ENCODE results near the gene STH.
"Not testable (repeated sequence)": the region's sequence is repeated elsewhere in the genome, so short reads cannot be mapped to it uniquely, and the experiment has no call there.

Gene STH, protein sequence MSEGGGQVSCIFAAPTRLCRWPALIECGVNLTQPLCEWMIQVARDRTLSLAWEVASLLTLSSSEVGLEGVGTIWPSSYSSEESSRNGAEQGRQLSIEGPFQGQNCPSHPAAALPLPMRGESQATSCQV

GRCh38 chr17:45998987-45999899, at the start of gene STH:
Gene STH (plus strand): TSS chr17:45999250. CDS start chr17:45999280, 30 bp downstream.
- H3K27me3 Mint-ChIP-seq: no peaks in the 10 kb centered on the region
- ATAC-seq: no peak
- no peaks in the 10 kb centered on the region for H3K9me3 Mint-ChIP-seq
- no peak within 1 kb of the TSS for H3K4me3 Mint-ChIP-seq
- H3K4me1 Mint-ChIP-seq: peaks cover 12% of the 10 kb centered on the region
- H3K36me3 Mint-ChIP-seq: no peaks in the 10 kb centered on the region
- H3K27ac Mint-ChIP-seq: peak within 1 kb of the TSS; percentile 26

DNA sequence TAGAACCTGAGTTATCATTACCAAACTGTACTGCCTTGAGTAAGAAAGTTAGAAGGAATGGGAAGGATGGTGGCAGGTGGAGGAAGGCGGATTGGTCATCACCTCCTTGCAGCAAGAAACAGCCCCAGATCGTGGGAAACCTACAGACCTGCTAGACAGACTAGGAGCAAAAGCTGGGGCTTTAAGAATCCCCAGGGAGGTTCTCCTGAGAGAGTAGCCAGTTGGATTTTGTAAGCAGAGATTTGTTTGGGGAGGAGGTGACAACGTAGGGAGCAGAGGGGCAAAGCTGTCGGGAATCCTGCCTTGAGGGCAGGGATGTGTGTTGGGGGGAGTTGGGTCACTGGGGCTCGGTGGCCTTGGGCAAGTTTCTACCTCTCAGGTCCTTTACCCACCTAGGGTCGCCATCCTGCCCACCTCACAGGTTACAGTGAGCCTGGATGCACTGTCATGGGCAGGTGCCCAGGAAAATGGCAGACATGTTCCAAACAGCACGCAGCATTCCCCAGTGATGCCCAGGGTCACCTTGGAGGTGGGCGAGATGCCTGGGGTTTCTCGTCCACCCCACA, 49.2 kb upstream of the STH start:
- H3K4me3 Mint-ChIP-seq: no peak overlapping the region

DNA sequence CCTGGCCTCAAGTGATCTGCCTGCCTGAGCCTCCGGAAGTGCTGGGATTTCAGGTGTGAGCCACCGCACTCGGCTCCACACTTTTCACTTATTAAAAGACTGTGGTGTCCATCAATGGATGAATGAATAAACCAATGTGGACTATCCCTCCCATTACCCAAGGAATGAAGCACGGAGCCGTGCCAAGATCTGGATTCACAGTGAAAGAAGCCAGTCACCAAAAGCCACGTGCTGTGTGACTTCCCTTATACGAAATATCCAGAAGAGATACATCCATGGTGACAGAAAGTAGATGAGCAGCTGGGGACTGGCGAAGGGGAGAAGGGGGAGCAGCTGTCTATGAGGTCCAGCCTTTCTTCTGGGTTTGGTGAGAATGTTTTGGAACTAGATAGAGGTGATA, 48.2 kb upstream of the STH start:
- no peak overlapping the region for H3K27ac Mint-ChIP-seq
- no peaks in the 10 kb centered on the region for H3K36me3 Mint-ChIP-seq
- no peak overlapping the region for H3K4me3 Mint-ChIP-seq
- no peak for ATAC-seq
- peaks cover 12% of the 10 kb centered on the region for H3K4me1 Mint-ChIP-seq
- no peaks in the 10 kb centered on the region for H3K9me3 Mint-ChIP-seq
- peaks cover 74% of the 10 kb centered on the region for H3K27me3 Mint-ChIP-seq

More for the DNA sequence above, 49.2 kb upstream of the STH start:
- Mint-ChIP-seq H3K27me3 (peaks cover 77% of the 10 kb centered on the region), H3K4me1 (peaks cover 12% of the 10 kb centered on the region), H3K36me3 (no peaks in the 10 kb centered on the region), H3K27ac (peak overlapping the region; percentile 76), H3K9me3 (no peaks in the 10 kb centered on the region)
- ATAC-seq: no peak

GRCh38 chr17:45951403-45951802, 47.6 kb upstream of the STH start:
- Mint-ChIP-seq H3K27me3 (peaks cover 74% of the 10 kb centered on the region), H3K27ac (no peak overlapping the region), H3K36me3 (no peaks in the 10 kb centered on the region), H3K9me3 (no peaks in the 10 kb centered on the region), H3K4me1 (peaks cover 12% of the 10 kb centered on the region), H3K4me3 (no peak overlapping the region)
- ATAC-seq: no peak

GRCh38 chr17:45951941-45952340, 47.1 kb upstream of the STH start:
- Mint-ChIP-seq H3K4me3 (no peak overlapping the region), H3K36me3 (no peaks in the 10 kb centered on the region), H3K9me3 (no peaks in the 10 kb centered on the region), H3K4me1 (peaks cover 12% of the 10 kb centered on the region), H3K27ac (no peak overlapping the region), H3K27me3 (peaks cover 69% of the 10 kb centered on the region)
- no peak for ATAC-seq

DNA sequence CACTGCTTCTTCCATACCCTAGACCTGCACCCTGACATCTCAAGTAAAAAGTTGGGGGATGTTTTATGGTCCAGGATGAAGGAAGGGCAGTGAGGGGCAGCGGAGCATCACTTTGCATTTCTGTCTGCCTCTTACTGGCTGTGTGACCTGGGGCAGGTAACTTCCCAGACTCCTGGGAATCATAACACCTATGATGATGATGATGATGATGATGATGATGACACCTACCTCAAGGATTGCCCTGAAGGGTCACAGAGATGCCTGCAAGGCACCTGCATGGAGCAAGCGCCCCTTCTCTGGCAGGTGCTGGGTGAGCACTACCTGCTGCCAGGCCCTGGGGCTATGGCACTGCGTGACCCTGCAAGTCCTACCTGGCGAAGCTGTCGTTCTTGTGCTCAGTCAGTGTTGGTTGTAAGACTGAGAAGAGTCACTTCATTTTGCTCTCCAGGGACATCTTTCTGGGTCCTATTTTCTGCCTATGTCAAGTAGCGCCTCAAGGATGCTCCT, 46.2 kb upstream of the STH start:
- Mint-ChIP-seq H3K4me3 (no peak overlapping the region), H3K27me3 (peaks cover 62% of the 10 kb centered on the region), H3K4me1 (peaks cover 12% of the 10 kb centered on the region), H3K9me3 (no peaks in the 10 kb centered on the region), H3K36me3 (no peaks in the 10 kb centered on the region), H3K27ac (no peak overlapping the region)
- no peak for ATAC-seq

- Mint-ChIP-seq H3K9me3 (no peaks in the 10 kb centered on the region), H3K36me3 (no peaks in the 10 kb centered on the region), H3K4me3 (no peak overlapping the region), H3K27me3 (peaks cover 62% of the 10 kb centered on the region), H3K4me1 (peaks cover 12% of the 10 kb centered on the region), H3K27ac (no peak overlapping the region)
- ATAC-seq: no peak
These were observed 45.5 kb upstream of the STH start for GRCh38 chr17:45953561-45953960.

GRCh38 chr17:45954914-45955313, 44.1 kb upstream of the STH start:
- ATAC-seq: no peak
- Mint-ChIP-seq H3K4me1 (no peaks in the 10 kb centered on the region), H3K27ac (no peak overlapping the region)

GRCh38 chr17:45955326-45955725, 43.7 kb upstream of the STH start:
- no peaks in the 10 kb centered on the region for H3K4me1 Mint-ChIP-seq
- H3K27ac Mint-ChIP-seq: no peak overlapping the region
- peaks cover 51% of the 10 kb centered on the region for H3K27me3 Mint-ChIP-seq
- no peaks in the 10 kb centered on the region for H3K36me3 Mint-ChIP-seq
- no peaks in the 10 kb centered on the region for H3K9me3 Mint-ChIP-seq
- H3K4me3 Mint-ChIP-seq: no peak overlapping the region
- ATAC-seq: peak; percentile 20

More at GRCh38 chr17:45954914-45955313, 44.1 kb upstream of the STH start:
- peaks cover 55% of the 10 kb centered on the region for H3K27me3 Mint-ChIP-seq
- H3K4me3 Mint-ChIP-seq: no peak overlapping the region
- no peaks in the 10 kb centered on the region for H3K36me3 Mint-ChIP-seq
- no peaks in the 10 kb centered on the region for H3K9me3 Mint-ChIP-seq

DNA sequence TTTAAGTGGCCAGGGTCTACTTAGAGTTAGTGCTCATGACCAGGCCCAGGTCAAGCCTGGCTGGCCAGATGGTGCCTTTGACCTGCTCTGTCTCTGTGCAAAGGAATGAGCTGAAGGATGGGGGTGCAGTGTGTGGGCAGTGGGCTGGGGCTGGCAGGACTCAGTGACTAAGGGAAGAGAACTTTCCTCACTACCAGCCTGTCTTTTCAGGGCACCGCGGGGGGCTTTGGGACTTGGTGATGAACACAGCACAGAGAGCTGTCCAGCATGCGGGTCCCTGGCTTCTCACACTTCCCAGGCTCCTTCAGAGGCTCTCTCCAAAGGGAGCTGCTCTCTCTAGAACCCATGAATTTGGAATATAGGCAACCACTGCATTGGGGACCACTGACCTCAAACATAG, 43.0 kb upstream of the STH start:
- Mint-ChIP-seq H3K4me1 (no peaks in the 10 kb centered on the region), H3K9me3 (no peaks in the 10 kb centered on the region), H3K4me3 (no peak overlapping the region), H3K27me3 (peaks cover 43% of the 10 kb centered on the region), H3K27ac (no peak overlapping the region), H3K36me3 (no peaks in the 10 kb centered on the region)
- ATAC-seq: no peak

DNA sequence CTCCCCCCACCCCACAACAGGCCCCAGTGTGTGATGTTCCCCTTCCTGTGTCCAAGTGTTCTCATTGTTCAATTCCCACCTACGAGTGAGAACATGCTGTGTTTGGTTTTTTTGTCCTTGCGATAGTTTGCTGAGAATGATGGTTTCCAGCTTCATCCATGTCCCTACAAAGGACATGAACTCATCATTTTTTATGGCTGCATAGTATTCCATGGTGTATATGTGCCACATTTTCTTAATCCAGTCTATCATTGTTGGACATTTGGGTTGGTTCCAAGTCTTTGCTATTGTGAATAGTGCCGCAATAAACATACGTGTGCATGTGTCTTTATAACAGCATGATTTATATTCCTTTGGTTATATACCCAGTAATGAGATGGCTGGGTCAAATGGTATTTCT, 42.3 kb upstream of the STH start:
- not testable (repeated sequence) for H3K4me3 Mint-ChIP-seq, H3K9me3 Mint-ChIP-seq, H3K4me1 Mint-ChIP-seq, H3K36me3 Mint-ChIP-seq, ATAC-seq, H3K27ac Mint-ChIP-seq
- peaks cover 36% of the 10 kb centered on the region for H3K27me3 Mint-ChIP-seq

DNA sequence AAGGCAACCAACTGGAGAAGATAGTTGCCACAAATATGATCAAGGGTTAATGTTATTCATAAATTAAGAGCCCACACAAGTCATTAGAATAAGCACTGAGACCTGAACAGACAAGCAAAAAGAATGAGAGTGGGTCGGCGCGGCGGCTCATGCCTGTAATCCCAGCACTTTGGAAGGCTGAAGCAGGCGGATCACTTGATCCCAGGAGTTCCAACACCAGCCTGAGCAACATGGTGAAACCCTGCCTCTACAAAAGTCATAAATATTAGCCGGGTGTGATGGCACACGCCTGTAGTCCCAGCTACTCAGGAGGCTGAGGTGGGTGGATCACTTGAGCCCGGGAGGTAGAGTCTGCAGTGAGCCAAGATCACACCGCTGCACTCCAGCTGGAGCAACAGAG, 40.7 kb upstream of the STH start:
- Mint-ChIP-seq H3K27me3 (peaks cover 23% of the 10 kb centered on the region), H3K27ac (no peak overlapping the region), H3K36me3 (no peaks in the 10 kb centered on the region), H3K4me3 (no peak overlapping the region), H3K9me3 (no peaks in the 10 kb centered on the region), H3K4me1 (no peaks in the 10 kb centered on the region)
- ATAC-seq: no peak

DNA sequence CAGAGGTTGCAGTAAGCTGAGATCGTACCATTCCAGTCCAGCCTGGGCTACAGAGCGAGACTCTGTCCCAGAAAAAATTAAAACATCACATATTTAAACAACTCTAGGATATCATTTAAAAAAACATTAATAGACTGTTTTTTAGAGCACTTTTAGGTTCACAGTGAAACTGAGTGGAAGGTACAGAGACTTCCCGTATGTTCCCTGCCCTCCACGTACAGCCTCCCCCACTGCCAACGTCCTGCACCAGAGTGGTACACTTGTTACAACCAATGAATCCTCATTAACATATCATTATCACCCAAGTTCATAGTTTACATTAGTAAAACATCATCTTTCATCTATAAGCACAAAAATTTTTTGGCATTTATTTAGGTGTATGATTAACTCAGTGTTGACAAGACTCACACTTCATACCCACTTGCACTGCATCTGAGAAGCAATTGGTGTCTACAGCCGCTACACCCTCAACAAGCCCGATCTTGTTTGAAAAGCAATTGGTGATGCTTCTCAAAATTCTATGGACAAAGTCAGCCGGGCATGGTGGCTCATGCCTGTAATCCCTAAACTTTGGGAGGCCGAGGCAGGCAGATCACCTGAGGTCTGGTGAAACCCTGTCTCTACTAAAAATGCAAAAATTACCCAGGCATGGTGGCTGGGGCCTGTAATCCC, 39.9 kb upstream of the STH start:
- no peak for ATAC-seq
- no peaks in the 10 kb centered on the region for H3K36me3 Mint-ChIP-seq
- no peaks in the 10 kb centered on the region for H3K4me1 Mint-ChIP-seq
- H3K9me3 Mint-ChIP-seq: no peaks in the 10 kb centered on the region
- peaks cover 15% of the 10 kb centered on the region for H3K27me3 Mint-ChIP-seq
- H3K4me3 Mint-ChIP-seq: no peak overlapping the region
- H3K27ac Mint-ChIP-seq: no peak overlapping the region

DNA sequence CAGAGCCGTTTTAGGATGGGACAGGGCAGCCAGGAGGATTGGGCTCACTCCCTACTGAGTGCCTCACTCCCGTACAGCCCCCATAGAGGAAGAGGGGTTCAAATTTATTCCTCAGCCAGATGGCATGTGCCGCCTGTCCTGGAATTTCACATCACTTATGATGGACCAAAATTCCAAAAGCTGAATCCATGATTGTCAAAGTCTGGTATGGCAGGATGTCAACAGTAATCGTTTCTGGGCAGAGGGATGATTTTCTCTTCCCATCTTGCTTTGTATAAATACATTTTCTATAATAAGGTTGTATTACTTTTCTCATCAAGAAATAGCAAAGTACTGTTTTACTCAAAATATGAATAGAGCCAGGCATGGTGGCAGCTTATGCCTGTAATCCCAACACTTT, 38.7 kb upstream of the STH start:
- ATAC-seq: no peak
- H3K27me3 Mint-ChIP-seq: peaks cover 7% of the 10 kb centered on the region
- H3K36me3 Mint-ChIP-seq: no peaks in the 10 kb centered on the region
- H3K4me1 Mint-ChIP-seq: no peaks in the 10 kb centered on the region
- no peaks in the 10 kb centered on the region for H3K9me3 Mint-ChIP-seq
- no peak overlapping the region for H3K4me3 Mint-ChIP-seq
- H3K27ac Mint-ChIP-seq: no peak overlapping the region

- Mint-ChIP-seq H3K9me3 (no peaks in the 10 kb centered on the region), H3K27ac (no peak overlapping the region), H3K4me3 (no peak overlapping the region), H3K27me3 (no peaks in the 10 kb centered on the region), H3K4me1 (no peaks in the 10 kb centered on the region), H3K36me3 (no peaks in the 10 kb centered on the region)
- ATAC-seq: no peak
These were observed 37.8 kb upstream of the STH start for GRCh38 chr17:45961206-45961605.
